Neuronal stem cell (in vitro differentiated cells): ENCODE measurements around the gene R3HCC1L.

Experiments
- DNase-seq: peaks from one replicate; pipeline ENCODE4 v3.0.0-alpha.2; 2013; ENCODE audit warnings: low spot score
- H2AFZ ChIP-seq: one replicate; pipeline ENCODE4 v1.6.1; 2013; ENCODE audit warnings: mild to moderate bottlenecking, low read length, inconsistent platforms
- H2AK5ac ChIP-seq: 2 replicates; pipeline ENCODE4 v1.6.1; 2013; ENCODE audit warnings: low read depth, mild to moderate bottlenecking, inconsistent platforms, low read length, moderate library complexity, mixed read lengths
- H2BK120ac ChIP-seq: 2 replicates; pipeline ENCODE4 v1.6.1; 2013; ENCODE audit warnings: low read depth, mild to moderate bottlenecking, inconsistent platforms, low read length, moderate library complexity, mixed read lengths
- H2BK12ac ChIP-seq: one replicate; pipeline ENCODE4 v1.6.1; 2013; ENCODE audit warnings: low read length, inconsistent platforms
- H2BK15ac ChIP-seq: 2 replicates; pipeline ENCODE4 v1.6.1; 2013; ENCODE audit warnings: mild to moderate bottlenecking, low read length, inconsistent platforms, mixed read lengths
- H2BK5ac ChIP-seq: one replicate; pipeline ENCODE4 v1.6.1; 2013; ENCODE audit warnings: inconsistent platforms, mild to moderate bottlenecking, low read length, moderate library complexity
- H3K14ac ChIP-seq: one replicate; pipeline ENCODE4 v1.6.1; 2013; ENCODE audit warnings: low read length, inconsistent platforms
- H3K18ac ChIP-seq: 2 replicates; pipeline ENCODE4 v1.6.1; 2013; ENCODE audit warnings: low read length, inconsistent platforms
- H3K23ac ChIP-seq: 2 replicates; pipeline ENCODE4 v1.6.1; 2013; ENCODE audit warnings: low read depth, mild to moderate bottlenecking, mixed read lengths, low read length, inconsistent platforms; ENCODE audit not compliant: poor library complexity
- H3K27ac ChIP-seq: replicated peaks from 3 replicates; pipeline ENCODE4 v1.5.1; 2013; ENCODE audit warnings: low read length, inconsistent platforms
- H3K27me3 ChIP-seq, 3 experiments: 2 replicates each; pipeline ENCODE4 v1.6.1; 2013; ENCODE audit warnings: low read length in 3 of 3, mild to moderate bottlenecking in 2 of 3, inconsistent platforms in 1 of 3, low read depth in 1 of 3, mixed read lengths in 1 of 3, moderate library complexity in 1 of 3; ENCODE audit not compliant: control insufficient read depth in 3 of 3, insufficient read depth in 3 of 3
- H3K36me3 ChIP-seq, 2 donors: replicated peaks in 1 of 2; 2 replicates each; pipeline ENCODE4 v1.6.1; 2013; ENCODE audit warnings: low read length in 2 of 2; ENCODE audit not compliant: control insufficient read depth in 2 of 2, insufficient read depth in 2 of 2
- H3K4ac ChIP-seq: 2 replicates; pipeline ENCODE4 v1.6.1; 2013; ENCODE audit warnings: inconsistent platforms, mild to moderate bottlenecking, low read length, moderate library complexity
- H3K4me1 ChIP-seq, 2 donors: 1 replicate in 1 of 2; 2 replicates in 1 of 2; pipeline ENCODE4 v1.6.1; 2013; ENCODE audit warnings: low read length in 2 of 2, low read depth in 1 of 2; ENCODE audit not compliant: control insufficient read depth in 2 of 2, insufficient read depth in 1 of 2
- H3K4me2 ChIP-seq: one replicate; pipeline ENCODE4 v1.6.1; 2013; ENCODE audit warnings: mild to moderate bottlenecking, low read length, inconsistent platforms; ENCODE audit not compliant: insufficient read depth, poor library complexity, severe bottlenecking
- H3K4me3 ChIP-seq, 2 donors: 2 replicates each; pipeline ENCODE4 v1.5.1; 2013; ENCODE audit warnings: low read length in 2 of 2, mild to moderate bottlenecking in 2 of 2, inconsistent platforms in 1 of 2, moderate library complexity in 1 of 2
- H3K79me1 ChIP-seq: one replicate; pipeline ENCODE4 v1.6.1; 2013; ENCODE audit warnings: low read depth, mild to moderate bottlenecking, inconsistent platforms, low read length, moderate library complexity
- H3K9ac ChIP-seq: one replicate; pipeline ENCODE4 v1.6.1; 2013; ENCODE audit warnings: mild to moderate bottlenecking, low read depth, low read length, inconsistent platforms; ENCODE audit not compliant: poor library complexity
- H3K9me3 ChIP-seq, 2 donors: replicated peaks in 1 of 2; 2 replicates each; pipeline versions ENCODE3 to v1.6.1; 2013; ENCODE audit warnings: low read length in 2 of 2, mild to moderate bottlenecking in 2 of 2, inconsistent platforms in 1 of 2, low read depth in 1 of 2, mixed read lengths in 1 of 2, moderate library complexity in 1 of 2; ENCODE audit not compliant: control insufficient read depth in 2 of 2, insufficient read depth in 1 of 2
- H4K8ac ChIP-seq: one replicate; pipeline ENCODE4 v1.6.1; 2013; ENCODE audit warnings: low read depth, mild to moderate bottlenecking, inconsistent platforms, low read length, moderate library complexity
- H4K91ac ChIP-seq: one replicate; pipeline ENCODE4 v1.6.1; 2013; ENCODE audit warnings: low read length, low read depth, mild to moderate bottlenecking, inconsistent platforms; ENCODE audit not compliant: poor library complexity
- WGBS, 2 donors: extraction: QIAGEN DNeasy Blood & Tissue Kit; methylation state at CpG; one replicate each; pipeline ENCODE4 v1.1.7; 2013; ENCODE audit warnings: missing lambda C conversion rate in 2 of 2, mixed read lengths in 1 of 2; ENCODE audit not compliant: insufficient read length in 2 of 2, insufficient replicate concordance in 1 of 2; ENCODE audit errors: extremely low coverage in 2 of 2; 5-methylcytosine and 5-hydroxymethylcytosine counted together

Gene R3HCC1L

DNA sequence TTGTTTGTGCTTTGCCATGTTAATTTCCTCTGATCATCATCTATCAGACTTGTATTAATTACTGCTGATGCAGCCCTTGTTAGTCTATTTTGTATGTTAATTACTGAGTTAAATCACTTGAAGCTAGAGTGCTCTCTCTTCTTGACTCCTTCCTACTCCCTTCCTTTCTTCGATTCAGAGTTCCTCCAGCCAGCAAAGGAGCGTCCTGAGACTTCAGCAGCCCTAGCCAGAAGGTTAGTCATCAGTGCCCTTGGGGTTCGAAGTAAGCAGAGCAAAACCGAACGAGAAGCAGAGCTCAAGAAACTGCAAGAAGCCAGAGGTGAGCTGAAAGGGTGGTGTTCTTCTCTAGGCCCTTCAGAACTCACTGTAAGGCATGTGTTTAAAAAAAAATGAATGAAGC lies 101.4 kb downstream of the R3HCC1L start:
- Histone ChIP-seq H3K9me3 (no peaks in the 10 kb centered on the region), H3K27me3 (no peaks in the 10 kb centered on the region), H2BK5ac (no peak overlapping the region), H4K91ac (no peak overlapping the region), H2BK15ac (no peak overlapping the region), H2BK120ac (no peak overlapping the region), H3K9ac (no peak overlapping the region), H3K4me1 (peaks cover 0 to 4% of the 10 kb centered on the region in 2 donors), H3K14ac (no peak overlapping the region), H2AK5ac (no peak overlapping the region), H4K8ac (no peak overlapping the region), H3K18ac (no peak overlapping the region), H3K4me3 (no peak overlapping the region), H3K27ac (no peak overlapping the region), H3K23ac (no peak overlapping the region), H2AFZ (no peak overlapping the region), H3K36me3 (peaks cover 3 to 72% of the 10 kb centered on the region in 2 donors), H2BK12ac (no peak overlapping the region), H3K4ac (no peak overlapping the region), H3K4me2 (no peak overlapping the region), H3K79me1 (no peaks in the 10 kb centered on the region)
- WGBS, 2 donors, result no CpG with 5 or more reads among the region's 5 CpGs
- DNase-seq, result no peak

GRCh38 chr10:98236862-98237261 lies 102.4 kb downstream of the R3HCC1L start:
- Histone ChIP-seq H2BK5ac (no peak overlapping the region), H3K27me3 (no peaks in the 10 kb centered on the region), H3K4me3 (no peak overlapping the region), H3K4me2 (no peak overlapping the region), H3K9ac (no peak overlapping the region), H4K91ac (no peak overlapping the region), H3K14ac (no peak overlapping the region), H2BK12ac (no peak overlapping the region), H3K27ac (no peak overlapping the region), H3K9me3 (no peaks in the 10 kb centered on the region), H4K8ac (no peak overlapping the region), H3K79me1 (no peaks in the 10 kb centered on the region), H3K4me1 (peaks cover 0 to 4% of the 10 kb centered on the region in 2 donors), H2BK120ac (no peak overlapping the region), H3K18ac (no peak overlapping the region), H2AFZ (no peak overlapping the region), H3K36me3 (peaks cover 3 to 69% of the 10 kb centered on the region in 2 donors), H3K23ac (no peak overlapping the region), H3K4ac (no peak overlapping the region), H2AK5ac (no peak overlapping the region), H2BK15ac (no peak overlapping the region)
- DNase-seq, result no peak
- no CpG with 5 or more reads among the region's 5 CpGs for WGBS, 2 donors

DNA sequence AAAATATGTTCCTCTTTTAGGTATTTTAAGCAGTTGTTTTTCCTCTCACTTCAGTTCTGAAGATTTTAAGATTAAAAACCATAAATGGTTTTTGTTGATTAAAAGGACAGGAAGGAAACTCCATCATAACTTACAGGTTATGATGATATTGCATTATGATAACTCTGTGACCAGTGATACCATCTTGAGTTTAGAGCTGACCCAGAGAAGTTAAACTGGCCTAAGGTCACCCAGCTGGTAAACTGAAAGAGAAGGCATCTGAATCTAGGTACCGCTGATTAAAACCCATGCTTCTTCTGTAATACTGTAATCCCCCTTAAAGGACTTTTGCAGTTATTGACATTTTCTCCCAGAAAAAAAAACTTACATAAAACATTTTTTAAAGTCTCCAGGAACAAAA lies 103.9 kb downstream of the R3HCC1L start:
- Histone ChIP-seq H3K79me1 (no peaks in the 10 kb centered on the region), H3K4me2 (no peak overlapping the region), H2BK15ac (no peak overlapping the region), H3K23ac (no peak overlapping the region), H3K9ac (no peak overlapping the region), H2AK5ac (no peak overlapping the region), H3K14ac (no peak overlapping the region), H3K27me3 (no peaks in the 10 kb centered on the region), H3K4ac (no peak overlapping the region), H2AFZ (no peak overlapping the region), H2BK120ac (no peak overlapping the region), H2BK5ac (no peak overlapping the region), H3K9me3 (no peaks in the 10 kb centered on the region), H3K27ac (no peak overlapping the region), H4K91ac (no peak overlapping the region), H3K18ac (no peak overlapping the region), H3K4me3 (no peak overlapping the region), H2BK12ac (no peak overlapping the region), H4K8ac (no peak overlapping the region), H3K36me3 (peaks cover 3 to 70% of the 10 kb centered on the region in 2 donors), H3K4me1 (peaks cover 0 to 2% of the 10 kb centered on the region in 2 donors)
- WGBS, 2 donors, result no CpG with 5 or more reads among the region's 1 CpG
- DNase-seq, result no peak

DNA sequence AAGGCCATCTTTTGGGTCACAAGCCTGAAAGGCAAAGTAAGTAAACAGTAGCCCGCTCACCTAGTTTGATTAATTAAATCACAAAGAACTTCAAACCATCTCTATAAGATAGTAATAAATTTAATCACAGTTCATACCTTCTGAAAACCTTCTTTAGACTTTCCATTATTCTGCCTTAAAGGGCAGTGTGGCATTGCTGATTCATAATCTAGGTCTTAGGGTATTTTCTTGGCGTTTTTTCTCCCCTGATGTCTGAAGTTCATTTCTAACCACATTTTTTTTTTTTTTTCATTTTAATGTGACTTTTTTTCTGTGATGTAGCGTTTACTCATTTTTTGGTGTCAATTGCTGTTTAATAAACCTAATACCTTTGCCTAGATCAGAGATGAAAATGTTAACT lies 106.1 kb downstream of the R3HCC1L start:
- Histone ChIP-seq H2AFZ (no peak overlapping the region), H2BK5ac (no peak overlapping the region), H3K36me3 (peaks cover 14 to 74% of the 10 kb centered on the region in 2 donors), H3K4me2 (no peak overlapping the region), H4K91ac (no peak overlapping the region), H3K9me3 (no peaks in the 10 kb centered on the region), H3K9ac (no peak overlapping the region), H3K23ac (no peak overlapping the region), H2BK15ac (no peak overlapping the region), H2AK5ac (no peak overlapping the region), H3K4ac (no peak overlapping the region), H3K18ac (no peak overlapping the region), H3K27me3 (no peaks in the 10 kb centered on the region), H4K8ac (no peak overlapping the region), H3K4me1 (no peaks in the 10 kb centered on the region), H3K27ac (no peak overlapping the region), H2BK120ac (no peak overlapping the region), H3K4me3 (no peak overlapping the region), H3K79me1 (no peaks in the 10 kb centered on the region), H2BK12ac (no peak overlapping the region), H3K14ac (no peak overlapping the region)
- WGBS, 2 donors, result no CpG with 5 or more reads among the region's 3 CpGs
- DNase-seq, result no peak
